SK-N-SH treated with all-trans-retinoic acid at 6 μM for 48 hours (cell line): ENCODE data around the gene AEBP1.

Source experiments
- ATAC-seq: fragments of 200-7000 bp; cut with Tn5 transposase; 3 replicates; pipeline ENCODE4 v1.9.1; 2020; ENCODE audit warnings: mild to moderate bottlenecking, moderate library complexity
- BACH2 ChIP-seq: fragments of 250-450 bp; sonication (Bioruptor Pico); IDR thresholded peaks from 2 replicates; pipeline ENCODE4 v1.9.0; 2021; ENCODE audit warnings: mild to moderate bottlenecking, borderline replicate concordance
- CSRNP3 ChIP-seq: fragments of 250-450 bp; sonication (Bioruptor Pico); IDR thresholded peaks from 2 replicates; pipeline ENCODE4 v1.5.1; 2021; ENCODE audit warnings: mild to moderate bottlenecking, moderate library complexity
- ESRRG ChIP-seq: fragments of 250-450 bp; sonication (Bioruptor Pico); IDR thresholded peaks from 2 replicates; pipeline ENCODE4 v1.6.1; 2021; ENCODE audit warnings: mild to moderate bottlenecking
- GLIS3 ChIP-seq: fragments of 250-450 bp; sonication (Bioruptor Pico); IDR thresholded peaks from 2 replicates; pipeline ENCODE4 v1.5.0; 2020; ENCODE audit warnings: mild to moderate bottlenecking, moderate library complexity
- ISL1 ChIP-seq: fragments of 250-450 bp; sonication (Bioruptor Pico); IDR thresholded peaks from 2 replicates; pipeline ENCODE4 v2.1.2; 2022; ENCODE audit warnings: mild to moderate bottlenecking, moderate library complexity
- OSR1 ChIP-seq: fragments of 250-450 bp; sonication (Bioruptor Pico); IDR thresholded peaks from 2 replicates; pipeline ENCODE4 v1.8.0; 2022; ENCODE audit warnings: moderate library complexity, mild to moderate bottlenecking, inconsistent platforms
- PATZ1 ChIP-seq: fragments of 250-450 bp; sonication (Bioruptor Pico); IDR thresholded peaks from 2 replicates; pipeline ENCODE4 v1.8.0; 2020; ENCODE audit warnings: mild to moderate bottlenecking, moderate library complexity, borderline replicate concordance
- POU6F1 ChIP-seq: fragments of 250-450 bp; sonication (Bioruptor Pico); IDR thresholded peaks from 2 replicates; pipeline ENCODE4 v1.8.0; 2021; ENCODE audit warnings: low read depth, mild to moderate bottlenecking, moderate library complexity, borderline replicate concordance
- PPARA ChIP-seq: fragments of 250-450 bp; sonication (Bioruptor Pico); IDR thresholded peaks from 2 replicates; pipeline ENCODE4 v1.5.0; 2020; ENCODE audit warnings: mild to moderate bottlenecking, borderline replicate concordance
- RARB ChIP-seq: fragments of 250-450 bp; sonication (Bioruptor Pico); IDR thresholded peaks from 2 replicates; pipeline ENCODE4 v1.8.0; 2021; ENCODE audit warnings: mild to moderate bottlenecking, moderate library complexity
- SNAI2 ChIP-seq: fragments of 250-450 bp; sonication (Bioruptor Pico); IDR thresholded peaks from 2 replicates; pipeline ENCODE4 v1.5.0; 2020; ENCODE audit warnings: mild to moderate bottlenecking, moderate library complexity
- TOX ChIP-seq: fragments of 250-450 bp; sonication (Bioruptor Pico); IDR thresholded peaks from 2 replicates; pipeline ENCODE4 v1.8.0; 2021; ENCODE audit warnings: mild to moderate bottlenecking, moderate library complexity, borderline replicate concordance
- ZNF565 ChIP-seq: fragments of 450-650 bp; formaldehyde crosslinking; conservative IDR thresholded peaks from 2 replicates; pipeline ENCODE4 v1.5.0; 2020; ENCODE audit warnings: low read depth, mild to moderate bottlenecking, moderate library complexity
- ZNF70 ChIP-seq: fragments of 450-650 bp; formaldehyde crosslinking; IDR thresholded peaks from 2 replicates; pipeline ENCODE4 v1.5.0; 2020; ENCODE audit warnings: mild to moderate bottlenecking, moderate library complexity
- ZNF8 ChIP-seq: fragments of 450-650 bp; formaldehyde crosslinking; IDR thresholded peaks from 2 replicates; pipeline ENCODE4 v1.5.0; 2020; ENCODE audit warnings: mild to moderate bottlenecking, moderate library complexity
- TF ChIP-seq, protein P1 (sequence below): fragments of 250-450 bp; sonication (Bioruptor Pico); IDR thresholded peaks from 2 replicates; pipeline ENCODE4 v1.5.0; 2020; ENCODE audit warnings: mild to moderate bottlenecking, moderate library complexity

The AEBP1 gene

DNA sequence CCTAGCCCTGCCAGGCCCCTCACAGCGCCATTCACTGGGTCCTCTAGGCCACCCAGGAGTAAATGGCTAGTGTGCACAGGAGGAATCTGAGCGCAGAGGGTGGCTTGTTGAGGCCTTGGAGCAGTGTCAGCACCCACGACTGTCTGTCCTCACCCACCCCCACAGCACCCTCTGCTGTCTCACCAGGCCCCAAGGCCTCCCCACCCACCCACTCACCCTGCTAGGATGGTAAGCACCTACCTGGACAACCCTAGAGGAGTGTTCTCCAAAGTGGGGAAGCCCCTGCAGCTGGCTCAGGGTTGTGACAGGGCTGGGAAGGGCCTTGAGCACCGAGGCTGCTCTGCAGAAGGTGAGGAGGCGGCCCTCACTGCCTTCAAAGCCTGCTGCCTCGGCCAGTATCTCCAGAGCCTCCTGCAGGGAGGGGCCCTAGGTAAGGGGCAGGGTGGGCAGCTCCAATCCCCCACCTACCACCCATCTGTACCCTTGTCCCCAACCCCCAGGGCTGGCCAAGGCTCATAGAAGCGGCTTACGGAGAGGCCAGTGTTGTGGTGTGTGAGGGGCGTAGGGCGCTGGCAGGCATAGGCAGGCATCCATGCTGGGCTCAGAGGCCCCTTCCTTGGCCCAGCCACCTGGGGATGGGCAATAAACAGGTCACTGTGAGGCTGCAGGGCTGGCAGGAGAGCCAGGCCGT is 24.7 kb upstream of the AEBP1 start (continued):
- TF ChIP-seq PPARA (CRISPR knock-in tag) (no peak), TOX (CRISPR knock-in tag) (no peak), PATZ1 (no peak), SNAI2 (CRISPR knock-in tag) (no peak)

- ATAC-seq: no peak
These were observed 24.0 kb upstream of the AEBP1 start for GRCh38 chr7:44080118-44080517.

GRCh38 chr7:44080686-44081265 is 23.4 kb upstream of the AEBP1 start:
- ATAC-seq: no peak
- TF ChIP-seq SNAI2 (CRISPR knock-in tag) (no peak), ISL1 (no peak), ESRRG (CRISPR knock-in tag) (no peak), CSRNP3 (CRISPR knock-in tag) (no peak), PPARA (CRISPR knock-in tag) (no peak), BACH2 (CRISPR knock-in tag) (no peak), TOX (CRISPR knock-in tag) (no peak), GLIS3 (CRISPR knock-in tag) (no peak), ZNF565 (CRISPR knock-in tag) (no peak), RARB (no peak), OSR1 (CRISPR knock-in tag) (no peak), ZNF8 (CRISPR knock-in tag) (no peak), ZNF70 (CRISPR knock-in tag) (no peak), POU6F1 (CRISPR knock-in tag) (no peak)
- TF ChIP-seq, protein P1, sequence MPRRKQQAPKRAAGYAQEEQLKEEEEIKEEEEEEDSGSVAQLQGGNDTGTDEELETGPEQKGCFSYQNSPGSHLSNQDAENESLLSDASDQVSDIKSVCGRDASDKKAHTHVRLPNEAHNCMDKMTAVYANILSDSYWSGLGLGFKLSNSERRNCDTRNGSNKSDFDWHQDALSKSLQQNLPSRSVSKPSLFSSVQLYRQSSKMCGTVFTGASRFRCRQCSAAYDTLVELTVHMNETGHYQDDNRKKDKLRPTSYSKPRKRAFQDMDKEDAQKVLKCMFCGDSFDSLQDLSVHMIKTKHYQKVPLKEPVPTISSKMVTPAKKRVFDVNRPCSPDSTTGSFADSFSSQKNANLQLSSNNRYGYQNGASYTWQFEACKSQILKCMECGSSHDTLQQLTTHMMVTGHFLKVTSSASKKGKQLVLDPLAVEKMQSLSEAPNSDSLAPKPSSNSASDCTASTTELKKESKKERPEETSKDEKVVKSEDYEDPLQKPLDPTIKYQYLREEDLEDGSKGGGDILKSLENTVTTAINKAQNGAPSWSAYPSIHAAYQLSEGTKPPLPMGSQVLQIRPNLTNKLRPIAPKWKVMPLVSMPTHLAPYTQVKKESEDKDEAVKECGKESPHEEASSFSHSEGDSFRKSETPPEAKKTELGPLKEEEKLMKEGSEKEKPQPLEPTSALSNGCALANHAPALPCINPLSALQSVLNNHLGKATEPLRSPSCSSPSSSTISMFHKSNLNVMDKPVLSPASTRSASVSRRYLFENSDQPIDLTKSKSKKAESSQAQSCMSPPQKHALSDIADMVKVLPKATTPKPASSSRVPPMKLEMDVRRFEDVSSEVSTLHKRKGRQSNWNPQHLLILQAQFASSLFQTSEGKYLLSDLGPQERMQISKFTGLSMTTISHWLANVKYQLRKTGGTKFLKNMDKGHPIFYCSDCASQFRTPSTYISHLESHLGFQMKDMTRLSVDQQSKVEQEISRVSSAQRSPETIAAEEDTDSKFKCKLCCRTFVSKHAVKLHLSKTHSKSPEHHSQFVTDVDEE (CRISPR knock-in tag): no peak
- TF ChIP-seq, all 23 proteins: peak for 0

More at GRCh38 chr7:44080118-44080517, 24.0 kb upstream of the AEBP1 start:
- TF ChIP-seq ZNF70 (CRISPR knock-in tag) (no peak), ESRRG (CRISPR knock-in tag) (no peak), OSR1 (CRISPR knock-in tag) (no peak), POU6F1 (CRISPR knock-in tag) (no peak), SNAI2 (CRISPR knock-in tag) (no peak), ZNF8 (CRISPR knock-in tag) (no peak), BACH2 (CRISPR knock-in tag) (no peak), PPARA (CRISPR knock-in tag) (no peak)
